Stimulated activated CD4-positive, alpha-beta T cell treated with anti-CD3 and anti-CD28 coated beads, TNF-alpha, amount 100 ng/mL, for 4 hours (primary cell): Measurements from ENCODE around the gene CACNA2D3.

Source experiments
- DNase-seq, 3 experiments: peaks; one replicate each; pipeline ENCODE4 v3.0.0-alpha.2; 2020; ENCODE audit warnings: low read depth in 3 of 3

Gene CACNA2D3

GRCh38 chr3:54530944-54531343 is 408.6 kb downstream of the CACNA2D3 start:
- DNase-seq, result no peak

GRCh38 chr3:54531741-54532140 is 409.4 kb downstream of the CACNA2D3 start:
- no peak for DNase-seq

GRCh38 chr3:54533856-54534255 is 411.5 kb downstream of the CACNA2D3 start:
- DNase-seq, result no peak

- no peak for DNase-seq
These were observed 413.3 kb downstream of the CACNA2D3 start for GRCh38 chr3:54535619-54536018.

- no peak for DNase-seq
These were observed 414.1 kb downstream of the CACNA2D3 start for GRCh38 chr3:54536450-54536849.

- DNase-seq, result no peak
These were observed 415.2 kb downstream of the CACNA2D3 start for GRCh38 chr3:54537506-54537905.

- DNase-seq, result no peak
These were observed 416.0 kb downstream of the CACNA2D3 start for GRCh38 chr3:54538346-54538745.

GRCh38 chr3:54541369-54541768 is 419.0 kb downstream of the CACNA2D3 start:
- no peak for DNase-seq

- no peak for DNase-seq
These were observed 421.1 kb downstream of the CACNA2D3 start for GRCh38 chr3:54543446-54543845.

- no peak for DNase-seq
These were observed 424.7 kb downstream of the CACNA2D3 start for GRCh38 chr3:54547051-54547450.

GRCh38 chr3:54547846-54548245 is 425.5 kb downstream of the CACNA2D3 start:
- no peak for DNase-seq

- no peak for DNase-seq
These were observed 427.4 kb downstream of the CACNA2D3 start for GRCh38 chr3:54549607-54550220.

- DNase-seq, result no peak
These were observed 428.0 kb downstream of the CACNA2D3 start for GRCh38 chr3:54550221-54550977.

GRCh38 chr3:54556630-54557029 is 434.3 kb downstream of the CACNA2D3 start:
- DNase-seq, result no peak

GRCh38 chr3:54557538-54558428 is 435.4 kb downstream of the CACNA2D3 start:
- DNase-seq, result no peak

- DNase-seq, result no peak
These were observed 441.3 kb downstream of the CACNA2D3 start for GRCh38 chr3:54563501-54564200.

GRCh38 chr3:54564374-54564925 is 442.1 kb downstream of the CACNA2D3 start:
- no peak for DNase-seq

GRCh38 chr3:54565956-54566355 is 443.6 kb downstream of the CACNA2D3 start:
- DNase-seq, result no peak

GRCh38 chr3:54567949-54568348 is 445.6 kb downstream of the CACNA2D3 start:
- DNase-seq, result no peak

GRCh38 chr3:54570008-54570407 is 447.7 kb downstream of the CACNA2D3 start:
- DNase-seq, result no peak

GRCh38 chr3:54572197-54572895 is 450.0 kb downstream of the CACNA2D3 start:
- DNase-seq, result no peak
